HepG2 (cell line): Measurements from ENCODE around the gene PRXL2B. TPM values are rescaled to one million over a fixed set of nuclear protein-coding genes. Genes with fewer than 3 reads are reported as not detected.

ENCODE experiments used
- BRD4 ChIP-seq: sonication (generic); formaldehyde crosslinking; IDR thresholded peaks from 2 replicates; pipeline ENCODE4 v1.4.0; 2020; ENCODE audit warnings: missing genetic modification reagents
- HBP1 ChIP-seq: IDR thresholded peaks from 2 replicates; pipeline ENCODE4 v1.6.1; 2016; ENCODE audit warnings: low read depth, control low read depth
- HMGXB3 ChIP-seq: sonication (generic); formaldehyde crosslinking; IDR thresholded peaks from 2 replicates; pipeline ENCODE4 v1.4.0; 2020; ENCODE audit warnings: missing genetic modification reagents, borderline replicate concordance
- KLF15 ChIP-seq: sonication (generic); formaldehyde crosslinking; IDR thresholded peaks from 2 replicates; pipeline ENCODE4 v1.8.1; 2023; ENCODE audit warnings: borderline replicate concordance, mild to moderate bottlenecking, inconsistent platforms, missing genetic modification reagents, mixed read lengths
- KLF9 ChIP-seq: IDR thresholded peaks from 2 replicates; pipeline ENCODE4 v1.6.1; 2016; ENCODE audit warnings: low read depth
- MIXL1 ChIP-seq: IDR thresholded peaks from 2 replicates; pipeline ENCODE4 v1.6.1; 2016
- POGK ChIP-seq: sonication (generic); formaldehyde crosslinking; conservative IDR thresholded peaks from 2 replicates; pipeline ENCODE4 v1.8.0; 2022; ENCODE audit warnings: mild to moderate bottlenecking, moderate library complexity, missing genetic modification reagents
- RBFOX2 ChIP-seq: fragments of 200-400 bp; formaldehyde crosslinking; IDR thresholded peaks from 2 replicates; pipeline ENCODE4 v1.6.1; 2017; ENCODE audit warnings: low read depth, mild to moderate bottlenecking, low read length
- SKIL ChIP-seq: sonication (generic); formaldehyde crosslinking; IDR thresholded peaks from 2 replicates; pipeline ENCODE4 v1.8.0; 2022; ENCODE audit warnings: missing genetic modification reagents, mild to moderate bottlenecking, moderate library complexity, borderline replicate concordance
- SNAPC5 ChIP-seq: sonication (generic); formaldehyde crosslinking; IDR thresholded peaks from 2 replicates; pipeline ENCODE4 v1.8.1; 2023; ENCODE audit warnings: mild to moderate bottlenecking, missing genetic modification reagents, borderline replicate concordance
- ZNF263 ChIP-seq: sonication (generic); formaldehyde crosslinking; IDR thresholded peaks from 2 replicates; pipeline ENCODE4 v1.4.0; 2020; ENCODE audit warnings: missing genetic modification reagents
- ZNF446 ChIP-seq: sonication (generic); formaldehyde crosslinking; IDR thresholded peaks from 2 replicates; pipeline ENCODE4 v1.5.0; 2020; ENCODE audit warnings: mild to moderate bottlenecking, missing genetic modification reagents
- ZNF639 ChIP-seq: conservative IDR thresholded peaks from 2 replicates; pipeline ENCODE4 v1.6.1; 2018; ENCODE audit warnings: missing genetic modification reagents
- ZNF670 ChIP-seq: sonication (generic); formaldehyde crosslinking; IDR thresholded peaks from 2 replicates; pipeline ENCODE4 v1.8.0; 2022; ENCODE audit warnings: mild to moderate bottlenecking, missing genetic modification reagents, borderline replicate concordance
- ZSCAN12 ChIP-seq: sonication (generic); formaldehyde crosslinking; IDR thresholded peaks from 2 replicates; pipeline ENCODE4 v1.9.0; 2021; ENCODE audit warnings: mild to moderate bottlenecking, missing genetic modification reagents
- polyA plus RNA-seq, 8 experiments: library from polyadenylated mRNA; depleted of rRNA in 3 of 8; stranded (reverse) in 7 of 8; unstranded in 1 of 8; fragments of >200 nt; fragmentation: Illumina TruSeq in 4 of 8; extraction: Trizol in 4 of 8; gene quantifications; 2 replicates each; pipeline versions ENCODE4 v1.2.1 to v1.2.3, GENCODE V29; 2011 to 2016; ENCODE audit warnings: low read depth in 4 of 8, missing spikeins in 1 of 8, mixed read lengths in 1 of 8; ENCODE audit not compliant: insufficient read depth in 1 of 8
- total RNA-seq, 5 experiments: library from RNA; depleted of rRNA; stranded (reverse); fragments of >200 nt; fragmentation: Illumina TruSeq; extraction: Trizol; gene quantifications; 2 replicates each; pipeline ENCODE4 v1.2.3, GENCODE V29; 2016; ENCODE audit warnings: low read depth in 1 of 5
- TF ChIP-seq, protein P1 (sequence below): sonication (generic); formaldehyde crosslinking; IDR thresholded peaks from 2 replicates; pipeline ENCODE4 v1.8.0; 2022; ENCODE audit warnings: mild to moderate bottlenecking, missing genetic modification reagents, moderate library complexity

PRXL2B gene
- total and polyA plus RNA-seq, 2 of the 13 experiments (the other 11 are each of a cell fraction or from before 2014, with no cell fraction given), result 16.8 to 22.1 TPM

GRCh38 chr1:2546515-2547209 is 39.9 kb upstream of the PRXL2B start (continued):
- TF ChIP-seq, protein P1, sequence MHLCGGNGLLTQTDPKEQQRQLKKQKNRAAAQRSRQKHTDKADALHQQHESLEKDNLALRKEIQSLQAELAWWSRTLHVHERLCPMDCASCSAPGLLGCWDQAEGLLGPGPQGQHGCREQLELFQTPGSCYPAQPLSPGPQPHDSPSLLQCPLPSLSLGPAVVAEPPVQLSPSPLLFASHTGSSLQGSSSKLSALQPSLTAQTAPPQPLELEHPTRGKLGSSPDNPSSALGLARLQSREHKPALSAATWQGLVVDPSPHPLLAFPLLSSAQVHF (CRISPR knock-in tag), result peak; percentile 46; the same call in 1 of the 2 replicates
- 0 out of 2 replicates have a peak, but pooled peaks have one; percentile 26 for TF ChIP-seq ZNF263 (CRISPR knock-in tag)
- peak; percentile 59 for TF ChIP-seq RBFOX2
- peak; percentile 55; the same call in 1 of the 2 replicates for TF ChIP-seq ZNF670
- peak; percentile 50; the same call in 1 of the 2 replicates for TF ChIP-seq POGK (CRISPR knock-in tag)
- TF ChIP-seq ZSCAN12, result 0 out of 2 replicates have a peak, but pooled peaks have one; percentile 68
- TF ChIP-seq SKIL (CRISPR knock-in tag), result peak; percentile 29; the same call in 1 of the 2 replicates
- 0 out of 2 replicates have a peak, but pooled peaks have one; percentile 36 for TF ChIP-seq BRD4
- TF ChIP-seq ZNF446 (CRISPR knock-in tag), result peak; percentile 91; the same call in 1 of the 2 replicates
- peak; percentile 71; the same call in 1 of the 2 replicates for TF ChIP-seq KLF15
- TF ChIP-seq ZNF639 (CRISPR knock-in tag), result no peak
- TF ChIP-seq HBP1 (CRISPR knock-in tag), result no peak
- TF ChIP-seq SNAPC5 (CRISPR knock-in tag), result no peak
- TF ChIP-seq HMGXB3 (CRISPR knock-in tag), result no peak
- no peak for TF ChIP-seq MIXL1 (CRISPR knock-in tag)
- TF ChIP-seq KLF9 (CRISPR knock-in tag), result 0 out of 2 replicates have a peak, but pooled peaks have one; percentile 3
